Epithelial cell of prostate (primary cell): Measurements from ENCODE around the gene BCAS3.

Source experiments
- DNase-seq: peaks from one replicate; pipeline ENCODE4 v3.0.0-alpha.2; 2011; ENCODE audit warnings: low read depth, low spot score
- H3K27ac ChIP-seq: fragments of 450-650 bp; 2 replicates; pipeline ENCODE4 v1.5.1; 2017; ENCODE audit warnings: mild to moderate bottlenecking

The BCAS3 gene

GRCh38 chr17:61381537-61381936 lies 703.9 kb downstream of the BCAS3 start:
- no peak overlapping the region for H3K27ac ChIP-seq
- no peak for DNase-seq

GRCh38 chr17:61382796-61383688 lies 705.4 kb downstream of the BCAS3 start:
- no peak overlapping the region for H3K27ac ChIP-seq
- DNase-seq = no peak

GRCh38 chr17:61383689-61384201 lies 706.1 kb downstream of the BCAS3 start:
- DNase-seq = no peak
- H3K27ac ChIP-seq = no peak overlapping the region

- no peak overlapping the region for H3K27ac ChIP-seq
- no peak for DNase-seq
Measured at GRCh38 chr17:61384354-61384691, 706.7 kb downstream of the BCAS3 start.

- no peak for DNase-seq
Measured at GRCh38 chr17:61384692-61385576, 707.3 kb downstream of the BCAS3 start.

GRCh38 chr17:61385577-61386236 lies 708.1 kb downstream of the BCAS3 start:
- no peak for DNase-seq
- H3K27ac ChIP-seq = no peak overlapping the region

More at GRCh38 chr17:61384692-61385576, 707.3 kb downstream of the BCAS3 start:
- H3K27ac ChIP-seq = no peak overlapping the region

GRCh38 chr17:61386251-61386650 lies 708.6 kb downstream of the BCAS3 start:
- no peak overlapping the region for H3K27ac ChIP-seq
- no peak for DNase-seq

GRCh38 chr17:61387011-61387410 lies 709.4 kb downstream of the BCAS3 start:
- H3K27ac ChIP-seq = no peak overlapping the region
- no peak for DNase-seq

- DNase-seq = no peak
- no peak overlapping the region for H3K27ac ChIP-seq
Measured at GRCh38 chr17:61387511-61388305, 710.1 kb downstream of the BCAS3 start.

- no peak overlapping the region for H3K27ac ChIP-seq
- no peak for DNase-seq
Measured at GRCh38 chr17:61388561-61389356, 711.1 kb downstream of the BCAS3 start.

- no peak overlapping the region for H3K27ac ChIP-seq
- DNase-seq = no peak
Measured at GRCh38 chr17:61389670-61390478, 712.2 kb downstream of the BCAS3 start.

- H3K27ac ChIP-seq = no peak overlapping the region
- no peak for DNase-seq
Measured at GRCh38 chr17:61390479-61390791, 712.8 kb downstream of the BCAS3 start.

- DNase-seq = no peak
- no peak overlapping the region for H3K27ac ChIP-seq
Measured at GRCh38 chr17:61391595-61392291, 714.1 kb downstream of the BCAS3 start.

GRCh38 chr17:61392679-61393078 lies 715.0 kb downstream of the BCAS3 start:
- no peak for DNase-seq
- H3K27ac ChIP-seq = no peak overlapping the region

- no peak overlapping the region for H3K27ac ChIP-seq
- no peak for DNase-seq
Measured at GRCh38 chr17:61393550-61393903, 715.9 kb downstream of the BCAS3 start.

- no peak for DNase-seq
- no peak overlapping the region for H3K27ac ChIP-seq
Measured at GRCh38 chr17:61393904-61394629, 716.4 kb downstream of the BCAS3 start.
